Right lung (tissue), 5 donors: ENCODE measurements around the gene PJA1. TPM values are rescaled to one million over a fixed set of nuclear protein-coding genes. Genes with fewer than 3 reads are reported as not detected.

ENCODE experiments used
- DNase-seq, 2 donors: peaks; one replicate each; pipeline ENCODE4 v3.0.0-alpha.2; 2013
- polyA plus RNA-seq, 5 donors: library from polyadenylated mRNA; unstranded; fragments of 120-200 nt; gene quantifications; one replicate each; pipeline versions ENCODE4 v1.2.1 to v1.2.3, GENCODE V29; 2013; ENCODE audit warnings: inconsistent platforms in 1 of 5, low replicate concordance in 1 of 5; ENCODE audit not compliant: insufficient read length in 5 of 5, insufficient read depth in 1 of 5

PJA1 gene
- polyA plus RNA-seq, 5 donors = 83.9 to 103 (median 91.9) TPM

DNA sequence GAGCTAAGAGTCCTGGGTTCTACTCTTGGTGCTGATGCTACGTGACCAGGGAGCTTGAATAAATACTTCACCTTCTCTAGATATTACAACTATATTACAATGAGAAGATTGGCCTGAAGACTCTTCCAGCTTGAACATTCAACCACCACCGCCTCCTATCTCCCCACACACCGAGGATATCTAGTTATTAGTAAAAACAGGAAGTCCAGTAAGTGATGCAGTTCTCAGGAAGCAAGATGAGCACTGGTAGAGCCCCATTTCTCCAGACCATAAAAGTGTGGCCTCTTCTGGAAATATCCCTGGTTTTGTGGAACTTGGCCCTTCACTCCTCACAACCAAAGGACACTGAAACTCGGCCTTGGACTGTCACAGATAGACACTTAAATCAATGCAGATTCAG is 18.5 kb downstream of the PJA1 start:
- DNase-seq = no peak

DNA sequence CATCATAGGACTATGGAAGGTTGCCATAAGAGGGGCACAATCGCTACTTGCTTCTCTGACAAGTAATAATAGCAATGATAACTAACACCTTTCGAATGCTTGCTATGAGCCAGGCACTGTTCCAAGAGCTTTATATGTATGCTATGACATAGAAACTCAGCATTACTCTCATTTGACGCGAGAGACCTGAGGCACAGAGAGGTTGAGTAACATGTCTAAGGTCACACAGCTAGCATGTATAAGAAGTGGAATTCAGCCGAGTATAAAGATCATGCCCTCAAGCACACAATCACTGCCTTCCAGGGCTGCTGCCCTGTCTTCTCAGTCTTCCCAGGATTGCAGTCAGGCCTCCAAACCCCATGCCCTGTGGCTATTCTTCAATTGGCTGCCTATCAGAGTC is 19.5 kb downstream of the PJA1 start:
- no peak for DNase-seq

DNA sequence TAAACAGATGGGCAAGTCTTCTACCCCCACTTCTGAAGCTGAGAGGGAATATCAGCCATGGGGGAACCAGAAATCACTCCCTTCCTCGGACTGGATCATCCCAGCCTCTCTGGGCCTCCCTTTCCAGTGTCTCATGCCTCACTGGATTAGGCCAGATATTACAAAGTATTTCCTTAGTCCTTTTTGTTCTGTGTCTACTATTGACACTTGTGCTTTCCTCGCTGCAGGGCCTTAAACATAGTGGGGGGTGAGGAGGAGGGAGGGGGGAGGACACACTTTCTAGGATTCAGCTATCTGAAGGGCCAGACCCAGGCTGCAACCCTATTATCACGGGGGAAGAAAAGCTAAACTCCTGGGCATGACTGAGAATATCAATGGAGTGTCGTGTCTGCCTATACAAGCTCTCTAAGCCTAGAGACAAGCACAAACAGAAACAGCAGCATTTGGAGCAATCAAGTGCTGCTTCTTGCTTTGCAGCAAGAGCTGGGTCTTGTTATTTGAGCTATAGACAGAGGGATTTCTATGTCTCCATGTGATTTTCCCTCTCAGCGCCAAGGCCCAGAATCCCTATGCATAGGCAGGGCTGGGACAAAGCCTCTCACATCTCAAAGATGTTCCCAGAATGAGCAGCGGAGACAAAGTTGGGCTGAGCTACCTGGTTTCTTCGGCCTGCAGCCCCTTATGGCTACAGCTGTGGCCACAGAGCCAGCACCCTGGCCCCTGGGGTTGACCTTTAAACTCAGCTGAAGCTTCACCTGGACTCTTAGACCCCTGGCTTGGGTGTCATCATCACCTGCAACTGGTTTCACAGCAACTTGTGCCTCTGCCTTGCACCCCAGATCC is 20.2 kb downstream of the PJA1 start:
- no peak for DNase-seq

GRCh38 chrX:69143530-69143929 is 21.7 kb downstream of the PJA1 start:
- DNase-seq = no peak

- DNase-seq = no peak
Observed at GRCh38 chrX:69142788-69143469, 22.3 kb downstream of the PJA1 start.

DNA sequence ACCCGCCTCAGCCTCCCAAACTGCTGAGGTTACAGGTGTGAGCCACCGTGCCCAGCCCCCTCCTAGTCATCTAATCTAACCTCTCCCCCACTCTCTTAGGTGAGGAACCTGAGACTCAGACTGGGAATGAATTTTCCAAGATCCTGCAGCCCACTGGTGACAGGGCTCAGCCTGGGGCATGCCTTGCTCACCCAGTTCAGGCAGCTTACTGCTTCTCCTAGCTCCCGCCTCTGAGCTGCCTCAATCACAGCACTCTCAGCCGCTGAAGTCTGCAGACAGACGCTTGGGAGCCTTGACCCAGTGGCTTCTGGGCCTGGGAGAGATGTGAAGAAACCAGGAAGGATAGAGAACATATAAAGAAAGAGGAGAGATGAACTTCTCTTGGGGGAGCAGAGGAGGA is 24.4 kb downstream of the PJA1 start:
- DNase-seq = no peak

GRCh38 chrX:69139516-69139915 is 25.7 kb downstream of the PJA1 start:
- DNase-seq = no peak

GRCh38 chrX:69138512-69138911 is 26.7 kb downstream of the PJA1 start:
- no peak for DNase-seq

DNA sequence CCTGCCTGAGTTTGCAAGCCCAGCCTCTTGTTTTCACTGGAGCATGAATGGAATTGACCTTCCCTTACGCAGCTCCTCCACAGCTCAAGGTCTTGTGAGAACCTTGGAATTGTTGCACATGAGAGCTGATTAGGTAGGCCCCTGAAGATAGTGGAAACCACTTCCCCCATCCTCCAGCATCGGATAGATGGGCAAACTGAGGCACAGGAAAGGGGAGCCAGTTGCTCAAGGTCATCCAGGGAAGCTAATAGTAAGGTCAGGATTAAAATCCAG is 27.2 kb downstream of the PJA1 start:
- DNase-seq = no peak

DNA sequence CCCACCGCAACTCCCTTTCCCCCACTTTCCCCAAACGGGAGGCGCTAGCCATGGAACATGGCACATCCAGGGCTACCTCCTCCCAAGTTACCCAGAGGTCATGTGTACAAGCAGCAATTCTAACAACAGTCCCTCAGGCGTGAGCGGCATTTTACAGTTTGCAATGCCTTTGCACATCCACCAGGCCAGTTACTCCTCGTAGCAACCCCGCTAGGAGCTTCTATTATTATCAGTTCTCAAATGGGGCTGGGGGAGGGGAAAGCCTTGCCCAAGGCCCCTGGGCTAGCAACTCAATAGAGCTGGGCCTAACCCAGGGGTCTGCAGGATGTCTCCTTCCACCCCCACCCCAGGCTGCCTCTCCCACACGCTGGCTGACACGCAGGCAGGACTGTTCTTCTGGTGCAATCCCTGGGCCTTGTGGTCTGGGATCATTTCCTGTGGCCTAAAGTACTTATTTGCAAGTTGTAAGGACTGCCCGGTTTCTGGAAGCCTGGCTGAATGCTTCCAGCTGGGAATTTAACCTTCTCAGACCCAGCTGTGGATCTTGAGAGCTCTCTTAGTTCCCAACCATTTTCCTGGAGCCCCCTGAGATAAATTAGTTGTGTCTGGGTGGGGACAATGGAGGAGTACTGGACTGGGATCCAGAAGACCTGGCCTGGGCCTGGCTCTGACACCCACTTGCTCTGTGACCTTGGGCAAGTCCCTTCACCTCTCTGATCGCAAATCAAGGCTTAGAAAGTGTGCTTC is 27.7 kb downstream of the PJA1 start:
- peak; percentile 60 to 67 for DNase-seq

GRCh38 chrX:69136546-69137331 is 28.5 kb downstream of the PJA1 start:
- DNase-seq = peak in 1 of 2 donors; percentile 51

DNA sequence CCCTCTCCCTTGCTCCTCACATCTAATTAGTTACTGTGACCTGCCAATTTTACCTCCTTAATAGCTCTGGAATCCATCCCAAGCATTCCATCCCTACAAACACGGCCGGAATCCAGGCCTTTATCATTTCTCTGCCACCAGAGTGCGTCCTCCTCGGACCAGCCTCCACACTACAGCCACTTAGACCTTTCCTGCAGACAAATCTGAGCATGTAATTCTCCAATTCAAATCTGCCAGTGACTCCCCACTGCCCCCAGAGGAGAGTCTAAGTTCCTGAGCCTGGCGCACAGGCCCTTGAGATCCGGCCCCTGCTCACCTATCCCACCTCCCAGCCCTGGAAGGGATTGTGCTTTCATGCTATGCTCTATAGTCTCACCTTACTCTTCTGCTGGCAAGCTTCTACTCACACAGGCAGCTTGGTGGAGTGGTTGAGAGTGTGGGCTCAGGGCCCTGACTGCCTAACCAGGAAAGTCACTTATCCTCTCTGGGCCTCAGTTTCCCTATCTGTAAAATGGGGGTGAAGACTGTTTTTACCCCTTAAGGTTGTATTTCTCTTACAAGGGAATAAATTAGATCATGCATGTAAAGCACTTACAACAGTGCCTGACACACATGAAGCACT is 31.2 kb downstream of the PJA1 start:
- peak in 1 of 2 donors; percentile 48 for DNase-seq

- DNase-seq = no peak
Observed at GRCh38 chrX:69131886-69132285, 33.4 kb downstream of the PJA1 start.

DNA sequence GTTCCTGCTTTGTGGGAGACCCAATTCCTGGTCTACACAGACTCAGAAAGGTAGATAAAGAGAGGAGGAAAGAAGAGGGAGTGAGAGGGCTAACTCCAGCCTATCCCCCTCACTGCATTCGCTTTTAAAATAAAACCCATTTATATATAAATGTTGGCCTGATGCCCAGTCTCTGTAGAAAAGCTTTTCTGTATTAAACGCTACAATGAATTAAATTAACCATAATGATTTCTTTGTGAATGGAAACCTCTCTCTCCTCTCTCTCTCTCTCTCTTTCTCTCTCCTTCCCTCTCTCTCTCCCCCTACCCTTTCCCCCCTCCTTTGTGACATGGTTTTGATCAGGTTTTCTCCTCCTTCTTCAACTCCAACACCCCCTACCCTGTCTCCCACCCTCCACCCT is 34.8 kb downstream of the PJA1 start:
- DNase-seq = no peak

GRCh38 chrX:69128588-69128987 is 36.7 kb downstream of the PJA1 start:
- DNase-seq = no peak

DNA sequence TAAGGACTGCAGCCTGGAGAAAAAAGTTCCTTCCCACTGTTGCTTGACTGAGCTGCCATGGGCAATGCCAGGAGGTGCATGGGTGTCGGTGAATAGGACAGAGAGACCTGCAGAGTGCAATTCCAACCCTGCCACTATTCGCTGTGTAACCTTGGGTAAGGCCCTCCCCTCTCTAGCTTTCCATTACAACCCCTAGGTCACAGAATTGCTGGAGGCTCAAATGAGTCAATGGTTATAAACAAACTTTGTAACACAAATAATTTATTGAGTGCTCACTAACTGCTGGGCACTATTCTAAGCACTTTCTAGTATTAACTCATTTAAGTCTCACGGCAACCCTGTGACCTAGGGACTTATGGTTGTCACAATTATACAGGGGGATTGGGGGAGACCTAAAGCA is 37.8 kb downstream of the PJA1 start:
- no peak for DNase-seq

DNA sequence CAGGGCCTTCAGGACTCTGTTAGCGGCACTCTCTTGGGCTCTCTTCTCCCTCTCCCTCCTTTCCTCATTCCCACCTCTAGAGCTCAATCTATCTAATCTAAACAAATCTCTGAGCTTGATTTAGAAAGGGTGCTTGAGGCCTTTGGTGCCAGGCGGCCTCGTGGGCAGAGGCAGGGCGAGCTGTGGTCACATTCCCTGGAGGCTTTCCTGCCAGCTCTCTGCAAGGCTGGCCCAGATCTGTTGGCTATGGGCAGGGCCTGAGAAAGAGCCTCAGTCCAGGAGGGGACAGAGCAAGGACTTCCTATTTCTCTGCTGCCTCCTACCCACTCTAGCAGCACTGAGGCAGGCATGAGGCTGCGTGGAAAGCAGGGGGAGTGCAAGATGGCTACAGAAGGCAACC is 38.6 kb downstream of the PJA1 start:
- DNase-seq = no peak

GRCh38 chrX:69125094-69125493 is 40.2 kb downstream of the PJA1 start:
- DNase-seq = no peak

GRCh38 chrX:69124108-69124507 is 41.1 kb downstream of the PJA1 start:
- no peak for DNase-seq

DNA sequence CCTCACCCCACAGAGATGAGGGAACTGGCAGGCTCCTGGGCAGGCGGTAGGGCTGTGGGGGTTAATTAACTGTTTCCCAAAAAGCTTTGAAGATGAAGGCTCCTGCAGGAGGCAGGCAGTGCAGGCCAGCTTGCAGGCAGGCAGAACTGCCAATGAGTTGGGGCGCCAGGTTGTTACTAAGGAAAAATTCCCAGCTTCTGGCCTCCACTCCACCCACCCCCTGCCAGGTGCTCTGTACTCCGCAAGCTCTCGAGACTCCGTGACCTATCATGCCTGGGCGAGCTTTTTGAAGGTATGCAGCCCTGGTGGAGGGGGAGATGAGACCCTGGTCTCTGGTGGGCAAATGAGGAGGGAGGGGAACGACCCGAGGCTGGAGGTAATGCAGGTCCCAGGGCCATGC is 41.8 kb downstream of the PJA1 start:
- no peak for DNase-seq

DNA sequence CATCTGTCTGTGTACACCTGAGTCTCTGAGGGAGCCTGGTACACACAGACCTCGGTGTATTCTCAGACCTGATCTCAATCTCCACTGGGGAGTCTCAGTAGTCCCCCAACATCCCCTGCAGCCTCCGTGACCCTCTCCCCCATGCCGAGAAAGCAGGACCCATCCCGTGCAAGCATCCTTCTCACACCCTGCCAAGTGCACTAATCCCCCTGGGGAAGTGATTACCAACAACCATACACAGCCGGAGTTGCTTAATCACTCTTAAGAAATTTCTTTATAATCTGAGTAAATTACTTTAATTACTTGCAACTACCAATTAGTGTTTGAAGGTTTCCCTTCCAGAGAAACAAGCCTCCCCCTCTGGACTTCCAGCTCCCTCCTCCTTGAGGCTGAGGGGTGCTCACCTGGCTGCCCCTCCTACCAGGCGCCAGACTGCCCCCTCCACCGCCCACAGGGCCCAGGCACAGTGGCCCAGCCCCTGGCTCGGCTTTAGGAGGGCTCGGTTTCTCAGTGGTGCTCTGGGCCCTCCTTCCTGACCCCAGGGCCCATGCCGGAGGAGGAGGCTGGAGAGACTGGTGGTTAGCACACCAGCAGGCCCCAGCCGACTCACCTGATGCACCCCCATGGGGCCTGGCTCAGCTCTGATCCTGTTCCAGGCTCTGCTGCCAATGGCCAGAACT is 43.8 kb downstream of the PJA1 start:
- DNase-seq = no peak
